ENCODE data around the gene OAS1.

Gene OAS1

GRCh38 chr12:112906712-112907414 lies at the start of gene OAS1:
Gene OAS1 (plus strand): TSS chr12:112906962. CDS start chr12:112907040, 78 bp downstream.
- no peak for TF ChIP-seq CTCF (IDR thresholded peaks at IDR 0.05; ENCODE audit: low read depth, low read length)
- DNase-seq (ENCODE audit: extremely low read depth, low read depth) = no peak

GRCh38 chr12:112859291-112859690 lies 47.5 kb upstream of the OAS1 start:
- no peak for DNase-seq (ENCODE audit: extremely low read depth, low read depth)
- no peak for TF ChIP-seq CTCF (IDR thresholded peaks at IDR 0.05; ENCODE audit: low read depth, low read length)

GRCh38 chr12:112860181-112860580 lies 46.6 kb upstream of the OAS1 start:
- no peak for DNase-seq (ENCODE audit: extremely low read depth, low read depth)
- no peak for TF ChIP-seq CTCF (IDR thresholded peaks at IDR 0.05; ENCODE audit: low read depth, low read length)

- no peak for TF ChIP-seq CTCF (IDR thresholded peaks at IDR 0.05; ENCODE audit: low read depth, low read length)
- DNase-seq (ENCODE audit: extremely low read depth, low read depth) = no peak
Observed at GRCh38 chr12:112861284-112861683, 45.5 kb upstream of the OAS1 start.

GRCh38 chr12:112862636-112863290 lies 44.0 kb upstream of the OAS1 start:
- DNase-seq (ENCODE audit: extremely low read depth, low read depth) = no peak
- TF ChIP-seq CTCF (IDR thresholded peaks at IDR 0.05; ENCODE audit: low read depth, low read length) = no peak

GRCh38 chr12:112868459-112869041 lies 38.2 kb upstream of the OAS1 start:
- TF ChIP-seq CTCF (IDR thresholded peaks at IDR 0.05; ENCODE audit: low read depth, low read length) = no peak
- DNase-seq (ENCODE audit: extremely low read depth, low read depth) = no peak

- DNase-seq (ENCODE audit: extremely low read depth, low read depth) = no peak
- no peak for TF ChIP-seq CTCF (IDR thresholded peaks at IDR 0.05; ENCODE audit: low read depth, low read length)
Observed at GRCh38 chr12:112869091-112869490, 37.7 kb upstream of the OAS1 start.

Measured in AG09319 (cell line).